Bronchial epithelial cell (primary cell): ENCODE measurements around the gene EYA2. TPM values are rescaled to one million over a fixed set of nuclear protein-coding genes. Genes with fewer than 3 reads are reported as not detected.

ENCODE experiments used
- DNase-seq: peaks from one replicate; pipeline ENCODE4 v3.0.0-alpha.2; 2010; ENCODE audit warnings: low read depth
- FAIRE-seq: peaks from 2 replicates; lab custom pipeline; 2011; peaks lifted over from hg19 to GRCh38; lab: Jason Lieb, UNC
- H3K27me3 ChIP-seq: 2 replicates; pipeline ENCODE4 v1.5.1; 2011; ENCODE audit warnings: low read length; ENCODE audit not compliant: control insufficient read depth, insufficient read depth
- H3K36me3 ChIP-seq: 2 replicates; pipeline ENCODE4 v1.5.1; 2011; ENCODE audit warnings: low read length; ENCODE audit not compliant: control insufficient read depth, insufficient read depth
- H3K4me3 ChIP-seq: 2 replicates; pipeline ENCODE4 v1.5.1; 2011; ENCODE audit warnings: mild to moderate bottlenecking, low read depth, low read length, control low read depth
- CTCF ChIP-seq: IDR thresholded peaks from 2 replicates; pipeline ENCODE4 v1.5.1; 2011; ENCODE audit warnings: mild to moderate bottlenecking, moderate library complexity, low read length, control low read depth, inconsistent platforms; ENCODE audit not compliant: insufficient read depth, severe bottlenecking
- total RNA-seq: library from RNA; depleted of rRNA; stranded (reverse); fragments of >200 nt; gene quantifications from 2 replicates; pipeline ENCODE4 v1.2.1, GENCODE V29; 2014

Gene EYA2
- total RNA-seq, 1 donor from 2014 or later: 8.4 TPM

- peak; percentile 7 for FAIRE-seq
- H3K36me3 ChIP-seq: no peaks in the 10 kb centered on the region
- no peak for TF ChIP-seq CTCF
- H3K27me3 ChIP-seq: no peaks in the 10 kb centered on the region
- peak; percentile 84 for DNase-seq
- no peak overlapping the region for H3K4me3 ChIP-seq
These were observed 88.8 kb downstream of the EYA2 start for GRCh38 chr20:46983466-46983865.

- Histone ChIP-seq H3K36me3 (no peaks in the 10 kb centered on the region), H3K4me3 (no peak overlapping the region), H3K27me3 (no peaks in the 10 kb centered on the region)
- peak; percentile 60 for DNase-seq
- no peak for FAIRE-seq
- TF ChIP-seq CTCF: no peak
These were observed 89.8 kb downstream of the EYA2 start for GRCh38 chr20:46984405-46984804.

GRCh38 chr20:46985250-46985649 lies 90.6 kb downstream of the EYA2 start:
- DNase-seq: peak; percentile 54
- no peak for TF ChIP-seq CTCF
- no peaks in the 10 kb centered on the region for H3K36me3 ChIP-seq
- H3K27me3 ChIP-seq: no peaks in the 10 kb centered on the region
- no peak for FAIRE-seq
- H3K4me3 ChIP-seq: no peak overlapping the region

- Histone ChIP-seq H3K4me3 (no peak overlapping the region), H3K36me3 (no peaks in the 10 kb centered on the region), H3K27me3 (no peaks in the 10 kb centered on the region)
- no peak for TF ChIP-seq CTCF
- DNase-seq: no peak
- FAIRE-seq: no peak
These were observed 91.0 kb downstream of the EYA2 start for GRCh38 chr20:46985671-46986070.

- DNase-seq: no peak
- no peak for TF ChIP-seq CTCF
- FAIRE-seq: no peak
- peaks cover 3% of the 10 kb centered on the region for H3K36me3 ChIP-seq
- no peak overlapping the region for H3K4me3 ChIP-seq
- H3K27me3 ChIP-seq: no peaks in the 10 kb centered on the region
These were observed 92.4 kb downstream of the EYA2 start for GRCh38 chr20:46987001-46987400.

- Histone ChIP-seq H3K4me3 (no peak overlapping the region), H3K36me3 (peaks cover 6% of the 10 kb centered on the region), H3K27me3 (no peaks in the 10 kb centered on the region)
- TF ChIP-seq CTCF: no peak
- FAIRE-seq (no peak), DNase-seq (peak; percentile 51)
These were observed 95.5 kb downstream of the EYA2 start for GRCh38 chr20:46990017-46990595.
